HG03025 (cell line): ENCODE measurements around the gene INPP5K.
"Not testable (repeated sequence)": the region's sequence is repeated elsewhere in the genome, so short reads cannot be mapped to it uniquely, and the experiment has no call there.

Experiments
- ATAC-seq: cut with Tn5 transposase; IDR thresholded peaks from one replicate; pipeline ENCODE4 v1.9.1; 2021; ENCODE audit warnings: mild to moderate bottlenecking, moderate library complexity; ENCODE audit not compliant: unreplicated experiment, low FRiP score

Gene INPP5K

GRCh38 chr17:1516388-1517161 lies at the start of gene INPP5K:
Gene INPP5K, minus strand, starts transcription at chr17:1516612. Its CDS starts 113 bp downstream, at chr17:1516499.
- peak; percentile 85 for ATAC-seq

- ATAC-seq, result no peak
Observed at GRCh38 chr17:1565877-1566276, 49.5 kb upstream of the INPP5K start.

DNA sequence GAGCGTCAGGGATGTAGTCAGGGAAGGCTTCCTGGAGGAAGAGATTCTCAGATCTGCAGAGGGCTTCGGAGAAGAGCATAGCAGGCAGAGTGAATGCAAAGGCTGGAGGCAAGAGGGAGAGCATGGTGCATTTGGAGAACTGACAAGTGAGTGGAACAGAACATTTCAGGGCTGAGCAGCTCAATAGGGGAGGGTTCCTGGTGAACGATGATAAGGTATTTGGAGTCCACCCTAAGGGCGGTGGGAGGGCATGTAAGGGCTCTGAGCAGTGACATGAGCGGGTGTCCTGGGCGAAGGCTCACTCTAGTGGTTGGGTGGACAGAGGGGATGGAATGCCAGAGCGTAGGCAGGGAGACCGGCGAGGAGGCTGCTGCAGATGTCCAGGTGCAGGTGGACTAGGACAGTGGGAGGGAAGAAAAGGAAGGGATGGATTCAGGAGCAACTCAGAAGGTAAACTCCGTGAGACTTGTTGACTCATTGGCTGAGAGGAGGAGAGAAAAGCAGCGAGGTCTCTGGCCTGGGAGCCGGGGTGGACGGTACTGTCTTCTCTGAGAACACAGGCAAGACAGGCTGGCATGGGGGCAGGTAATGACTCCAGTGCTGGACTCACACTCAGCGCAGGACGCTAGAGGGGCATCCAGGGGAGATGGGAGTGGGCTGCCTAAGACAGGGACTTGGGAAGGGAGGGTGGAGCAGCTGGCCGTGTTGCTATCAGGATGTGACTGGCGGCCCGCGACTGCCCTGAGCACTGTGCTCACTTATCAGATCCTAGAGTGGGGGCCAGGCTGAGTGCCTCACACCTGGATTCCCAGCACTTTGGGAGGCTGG lies 47.6 kb upstream of the INPP5K start:
- no peak for ATAC-seq

DNA sequence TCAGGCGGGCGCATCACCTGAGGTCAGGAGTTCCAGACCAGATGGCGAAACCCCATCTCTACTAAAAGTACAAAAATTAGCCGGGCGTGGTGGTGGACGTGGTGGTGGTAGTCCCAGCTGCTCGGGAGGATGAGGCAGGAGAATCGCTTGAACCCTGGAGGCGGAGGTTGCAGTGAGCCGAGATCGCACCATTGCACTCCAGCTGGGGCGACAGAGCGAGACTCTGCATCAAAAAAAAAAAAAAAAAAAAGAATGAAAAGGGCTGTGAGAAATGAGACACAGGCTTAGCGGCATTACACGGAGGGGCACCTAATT lies 47.0 kb upstream of the INPP5K start:
- ATAC-seq, result not testable (repeated sequence)

DNA sequence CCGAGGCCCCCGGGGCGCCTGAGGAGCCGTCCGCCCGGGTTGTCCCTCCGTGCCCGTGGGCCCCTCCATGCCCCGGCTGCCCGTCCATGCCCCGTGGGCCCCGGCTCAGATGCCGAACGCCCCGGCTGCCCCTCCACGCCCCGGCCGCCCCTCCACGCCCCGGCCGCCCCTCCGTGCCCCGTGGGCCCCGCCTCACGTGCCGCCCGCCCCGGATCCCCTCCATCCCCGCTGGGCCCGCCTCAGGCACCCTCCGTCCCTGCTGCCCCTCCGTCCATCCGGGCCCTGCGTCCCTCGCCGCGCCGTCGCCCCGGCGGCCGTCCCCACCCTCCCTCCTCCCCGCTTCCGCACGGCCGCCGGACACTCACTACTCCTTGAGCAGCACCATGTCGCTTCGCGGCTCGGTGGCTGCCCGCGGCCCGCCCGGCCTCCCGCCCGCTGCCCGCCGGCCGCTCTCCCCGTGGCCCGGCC lies 45.8 kb upstream of the INPP5K start:
- peak; percentile 20 for ATAC-seq

DNA sequence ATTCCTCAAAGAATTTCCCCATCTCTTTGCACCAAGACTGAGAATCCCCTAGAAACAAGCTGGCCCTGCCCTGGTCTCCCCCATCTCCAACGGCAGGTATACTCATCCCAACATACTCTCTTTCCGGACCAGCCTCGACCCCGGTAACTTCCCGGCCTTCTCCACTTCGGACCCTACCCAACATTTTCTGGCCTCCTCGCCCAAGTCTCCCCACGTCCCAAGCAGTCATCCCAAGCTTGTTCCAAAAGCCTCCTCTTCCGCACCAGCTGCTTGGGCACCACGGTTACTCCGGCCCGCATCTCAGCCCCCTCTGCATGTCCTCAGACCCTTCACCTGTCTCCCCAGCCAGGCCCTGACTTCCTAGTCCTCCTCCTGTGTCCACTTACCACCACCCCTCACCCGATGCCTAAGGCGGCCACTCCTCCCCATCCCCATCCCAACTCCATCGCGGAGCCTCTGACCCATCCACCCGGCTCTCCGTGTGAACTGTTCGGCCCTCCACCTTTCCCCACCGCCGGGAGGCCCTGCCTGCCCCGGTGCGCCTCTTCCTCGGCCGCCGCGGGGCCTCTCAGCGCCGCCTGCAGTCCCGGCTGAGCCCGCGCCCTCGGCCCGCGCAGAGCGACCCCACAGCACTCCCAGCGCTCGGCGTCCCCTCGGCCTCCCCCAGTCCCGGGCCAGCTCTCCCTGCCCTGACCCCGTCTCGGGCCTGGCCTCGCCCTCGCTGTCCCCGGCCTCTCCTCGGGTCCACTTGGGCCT lies 45.2 kb upstream of the INPP5K start:
- peak; percentile 18 for ATAC-seq

DNA sequence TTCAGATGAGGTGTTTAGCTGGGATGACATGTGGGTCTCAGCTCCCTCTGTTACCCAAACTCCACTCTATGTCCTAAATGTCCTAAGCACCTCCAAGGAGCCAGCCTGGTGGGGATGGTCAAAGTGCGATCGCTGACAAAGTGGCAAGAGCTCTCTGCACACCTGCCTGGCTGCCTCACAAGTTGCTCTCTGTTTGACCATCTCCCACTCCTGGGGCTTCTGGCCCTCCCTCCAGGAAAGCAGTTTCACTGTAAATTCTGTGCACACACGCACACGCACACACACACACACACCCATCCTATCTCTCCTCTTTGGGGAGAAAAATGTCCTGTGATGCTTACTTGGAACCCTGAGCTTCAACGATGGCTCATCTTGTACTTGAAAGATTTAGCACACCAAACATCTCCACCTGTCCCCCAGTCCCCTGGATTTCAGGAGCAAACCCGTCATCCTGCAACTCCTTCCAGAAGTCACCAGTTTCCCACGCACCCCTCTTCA lies 44.5 kb upstream of the INPP5K start:
- no peak for ATAC-seq

GRCh38 chr17:1560101-1560857 lies 43.9 kb upstream of the INPP5K start:
- no peak for ATAC-seq

DNA sequence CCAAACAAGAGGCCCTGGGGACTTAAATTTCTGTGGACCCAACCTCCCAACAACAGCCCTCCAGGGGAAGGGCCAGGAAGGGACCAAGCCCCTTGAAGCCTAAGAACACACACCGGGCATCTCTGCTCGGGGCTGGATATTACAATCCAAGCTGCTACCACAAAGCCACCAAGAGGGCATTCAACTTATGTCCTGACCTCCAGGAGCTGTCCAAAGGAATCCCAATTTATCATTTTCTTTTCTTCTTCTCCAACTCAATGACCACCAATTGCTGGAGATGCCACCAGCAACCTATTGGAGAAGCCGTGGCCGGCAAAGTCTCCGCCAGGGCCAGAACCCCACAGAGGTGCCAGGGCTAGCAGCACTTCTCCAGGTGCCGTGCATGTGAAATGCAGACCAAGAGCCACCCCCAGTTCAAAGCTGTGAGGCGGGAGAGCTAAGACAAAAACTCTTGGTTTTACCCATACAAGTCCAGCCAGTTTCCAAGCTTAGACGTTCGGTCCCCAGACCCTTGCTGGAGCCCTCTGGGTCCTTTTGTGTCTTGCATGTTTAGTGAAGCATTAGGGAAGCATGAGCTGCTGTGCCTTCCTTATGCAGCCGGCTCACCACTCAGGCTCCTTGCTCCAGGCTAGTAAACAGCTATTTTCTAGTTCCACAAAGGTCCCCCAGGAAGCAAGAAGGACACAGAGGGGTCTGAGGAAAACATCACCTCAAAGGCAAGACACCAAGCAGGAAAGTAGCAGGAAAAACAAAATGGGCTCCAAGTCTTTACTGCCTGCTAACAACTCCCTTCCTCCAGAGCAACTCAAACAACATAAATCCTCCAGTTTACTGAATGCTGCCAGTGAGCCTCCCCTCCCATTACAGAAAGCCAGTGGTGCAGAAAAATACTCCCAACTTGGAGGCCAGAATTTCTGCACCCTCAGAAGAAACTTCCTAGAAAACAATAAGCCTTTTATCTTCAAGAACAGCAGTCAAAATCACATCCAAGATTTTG lies 42.9 kb upstream of the INPP5K start:
- ATAC-seq, result no peak

DNA sequence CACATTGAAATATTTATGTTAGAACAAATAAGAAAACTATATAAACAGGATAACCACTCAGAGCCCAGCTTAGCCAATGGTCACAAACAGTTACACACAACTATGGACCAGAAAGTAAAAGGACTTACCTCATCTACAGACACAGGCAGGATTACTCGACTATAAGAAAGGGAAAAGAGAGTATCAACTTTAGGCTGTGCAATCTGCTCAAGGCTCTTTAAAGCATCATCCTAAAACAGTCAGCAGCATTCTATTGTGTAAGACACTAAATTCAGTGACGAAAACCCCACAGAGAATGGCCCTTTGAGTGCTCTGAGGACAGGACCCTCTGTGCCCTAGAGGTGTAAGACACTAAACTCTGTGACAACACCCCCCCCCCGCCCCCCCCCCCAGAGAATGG lies 42.0 kb upstream of the INPP5K start:
- ATAC-seq, result no peak

DNA sequence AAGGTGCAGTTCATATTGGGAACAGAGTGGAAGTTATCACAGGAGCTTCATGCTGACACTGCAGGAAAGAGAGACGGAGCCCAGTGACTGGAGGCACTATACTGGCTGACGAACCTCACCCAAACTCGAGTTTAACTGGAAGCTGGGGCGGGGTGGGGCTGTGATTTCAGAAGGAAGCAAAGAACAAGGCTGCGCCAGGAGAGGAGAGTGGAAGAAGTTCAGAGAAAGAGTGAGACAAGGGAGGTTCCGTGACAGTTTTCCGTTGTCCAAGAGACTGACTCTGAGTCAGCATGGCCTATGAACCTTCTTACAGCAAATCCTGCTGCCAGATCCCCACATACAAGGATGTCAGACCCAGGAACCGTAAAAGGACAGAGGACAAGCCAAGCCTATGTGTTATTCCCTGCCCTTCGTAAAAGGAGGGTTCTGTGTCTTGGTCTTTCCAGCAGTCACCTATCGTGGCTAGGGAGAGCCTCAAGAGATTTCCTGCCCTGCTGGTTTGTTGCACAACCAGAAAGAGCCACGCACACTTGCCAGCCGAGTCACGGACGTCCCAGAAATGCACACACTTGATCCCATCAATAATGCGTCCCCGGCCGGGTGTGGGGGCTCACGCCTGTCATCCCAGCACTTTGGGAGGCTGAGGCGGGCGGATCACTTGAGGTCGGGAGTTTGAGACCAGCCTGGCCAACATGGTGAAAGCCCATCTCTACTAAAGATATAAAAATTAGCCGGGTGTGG lies 41.1 kb upstream of the INPP5K start:
- ATAC-seq, result no peak

DNA sequence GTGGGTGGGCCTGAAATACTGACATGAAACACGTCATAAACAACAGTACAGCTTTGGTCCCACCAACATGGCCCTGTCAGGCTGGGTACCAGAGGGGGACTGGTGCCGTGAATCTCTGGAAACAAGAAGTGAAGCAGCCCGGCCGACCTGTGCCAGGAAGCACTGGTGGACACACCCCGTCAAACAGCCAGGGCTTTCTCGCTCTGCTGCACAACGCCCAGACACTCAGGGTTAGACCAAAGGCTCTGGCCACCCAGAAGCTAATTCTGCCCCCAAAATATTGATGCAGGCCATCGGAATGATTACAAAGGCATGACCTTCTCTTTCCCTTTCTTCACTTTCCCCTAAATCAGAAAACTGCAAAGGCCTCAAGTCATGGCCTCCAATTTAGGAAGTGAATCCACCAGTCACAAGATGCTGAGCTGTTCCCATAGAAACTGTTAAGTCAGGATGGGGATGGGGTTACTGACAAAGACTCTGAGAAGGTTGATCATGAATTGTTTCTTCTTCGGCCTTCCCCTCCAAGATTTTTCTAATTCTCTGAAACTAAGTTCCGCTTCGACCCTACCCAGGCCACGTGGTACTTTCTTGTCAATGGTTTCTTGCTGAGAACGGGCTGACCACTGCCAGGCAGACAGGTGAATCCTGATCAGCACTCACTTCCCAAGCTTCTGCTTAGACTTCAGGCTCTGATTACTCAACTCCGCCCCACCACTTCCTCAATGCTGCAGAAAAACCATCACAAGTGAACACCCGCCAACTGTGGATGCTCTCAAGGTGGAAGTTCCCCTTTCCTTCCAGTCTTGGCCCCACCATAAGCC lies 39.4 kb upstream of the INPP5K start:
- no peak for ATAC-seq

GRCh38 chr17:1554751-1555540 lies 38.5 kb upstream of the INPP5K start:
- ATAC-seq, result no peak

GRCh38 chr17:1553354-1554266 lies 37.2 kb upstream of the INPP5K start:
- ATAC-seq, result no peak

- ATAC-seq, result no peak
Observed at GRCh38 chr17:1552932-1553331, 36.5 kb upstream of the INPP5K start.

DNA sequence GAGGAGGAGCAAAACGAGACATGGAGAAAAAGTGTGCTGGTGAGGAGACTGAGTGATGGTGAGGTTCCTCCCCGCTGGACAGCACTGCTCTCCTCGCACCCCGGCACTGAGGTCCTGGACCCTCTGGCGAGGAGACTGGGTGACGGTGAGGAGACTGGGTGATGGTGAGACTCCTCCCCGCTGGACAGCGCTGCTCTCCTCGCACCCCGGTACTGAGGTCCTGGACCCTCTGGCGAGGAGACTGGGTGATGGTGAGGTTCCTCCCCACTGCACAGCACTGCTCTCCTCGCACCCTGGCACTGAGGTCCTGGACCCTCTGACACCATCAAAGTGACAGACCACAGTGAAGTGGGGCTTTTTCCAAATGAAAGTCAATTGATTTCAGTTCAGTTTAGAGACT lies 35.3 kb upstream of the INPP5K start:
- ATAC-seq, result no peak
